GM18519 (cell line): ENCODE data around the gene ZSWIM5.
A peak's percentile ranks its signal among the peaks of the same experiment; 100 is the strongest.

ENCODE experiments used
- ATAC-seq: cut with Tn5 transposase; IDR thresholded peaks from one replicate; pipeline ENCODE4 v1.9.1; 2021; ENCODE audit warnings: mild to moderate bottlenecking, moderate library complexity; ENCODE audit not compliant: unreplicated experiment, low FRiP score

Gene ZSWIM5

DNA sequence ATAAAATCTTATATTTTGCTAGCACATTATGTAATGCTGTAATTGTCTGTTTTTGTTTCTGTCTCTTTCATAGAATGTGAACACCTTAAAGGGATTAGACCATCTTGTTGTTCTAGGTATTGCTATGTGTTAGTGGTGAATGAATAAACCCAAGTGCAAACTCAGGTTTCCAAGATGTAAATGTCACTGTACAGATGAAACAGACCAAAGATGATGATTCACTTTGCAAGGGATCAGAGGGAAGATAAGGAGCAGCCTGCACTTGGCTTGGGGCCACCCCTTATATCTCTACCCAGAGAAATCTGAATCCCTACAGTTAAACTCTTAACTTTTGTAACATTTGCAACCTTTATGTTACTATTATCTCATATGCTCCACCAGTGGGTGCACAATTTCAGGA, 168.9 kb downstream of the ZSWIM5 start:
- ATAC-seq: no peak

DNA sequence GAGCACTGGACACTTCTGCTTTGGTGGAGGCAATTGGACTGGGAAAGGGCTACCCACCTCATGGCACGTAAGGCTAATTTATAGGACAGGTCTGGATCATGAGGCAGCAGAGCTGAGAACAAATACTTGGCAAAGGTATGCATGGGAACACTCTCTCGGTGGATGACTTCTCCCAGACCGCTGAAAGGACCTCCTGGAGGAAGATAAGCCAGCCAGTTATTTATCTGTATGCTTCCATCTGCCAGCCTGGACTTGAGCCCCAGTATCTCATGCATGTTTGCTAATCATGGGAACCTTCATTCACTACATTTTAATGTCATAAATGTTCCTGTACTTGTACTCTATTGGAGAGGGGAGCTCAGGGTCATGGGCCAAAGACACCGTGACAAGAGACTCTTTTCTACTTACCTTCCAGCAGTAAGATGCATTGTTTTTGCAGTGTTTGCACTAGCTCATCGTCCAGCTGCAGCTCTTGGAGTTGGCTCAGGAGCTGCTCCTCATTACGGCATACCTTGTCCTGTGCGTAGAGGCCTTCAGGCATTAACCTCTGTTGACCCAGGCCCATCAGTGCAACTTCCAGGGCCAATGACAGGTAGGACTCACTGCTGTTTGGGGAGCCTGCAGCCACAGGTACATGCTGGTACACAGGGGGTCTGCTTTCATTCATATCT, 170.6 kb downstream of the ZSWIM5 start:
- ATAC-seq: no peak

DNA sequence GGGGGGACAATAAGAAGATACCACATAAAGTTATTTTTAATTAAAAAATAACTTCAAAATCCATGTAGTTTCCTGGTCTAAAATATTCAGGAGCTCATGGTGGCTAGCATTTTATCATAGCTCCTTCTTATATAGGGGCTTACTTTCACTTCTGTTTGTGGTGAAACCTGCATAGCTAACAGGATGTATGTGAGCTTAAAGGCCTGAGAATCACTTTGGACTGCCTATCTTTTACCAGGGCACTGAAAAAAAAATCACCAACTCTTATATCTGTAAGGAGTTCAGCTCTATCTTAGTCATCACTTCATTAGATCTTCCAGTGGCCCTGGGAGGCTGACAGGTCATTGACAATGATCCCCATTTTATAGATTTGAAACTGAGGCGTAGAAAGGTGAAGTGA, 173.0 kb downstream of the ZSWIM5 start:
- no peak for ATAC-seq

DNA sequence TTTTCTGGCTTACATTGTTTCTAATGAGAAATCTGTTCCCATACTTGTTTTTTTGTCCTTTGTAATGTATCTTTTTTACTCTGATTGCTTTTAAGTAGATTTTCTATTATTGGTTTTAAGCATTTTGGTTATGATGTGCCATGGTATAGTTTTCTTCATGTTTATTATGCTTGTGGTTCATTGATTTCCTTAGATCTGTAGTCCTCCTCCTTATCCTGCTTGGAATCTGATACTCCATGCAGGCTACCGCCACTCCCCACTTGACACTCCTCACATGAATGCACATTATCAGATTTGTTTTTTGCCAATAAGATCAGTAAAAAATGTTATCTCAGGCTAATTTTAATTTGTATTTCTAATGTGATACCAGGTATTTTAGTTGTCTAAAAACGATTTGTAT, 173.6 kb downstream of the ZSWIM5 start:
- ATAC-seq: no peak

DNA sequence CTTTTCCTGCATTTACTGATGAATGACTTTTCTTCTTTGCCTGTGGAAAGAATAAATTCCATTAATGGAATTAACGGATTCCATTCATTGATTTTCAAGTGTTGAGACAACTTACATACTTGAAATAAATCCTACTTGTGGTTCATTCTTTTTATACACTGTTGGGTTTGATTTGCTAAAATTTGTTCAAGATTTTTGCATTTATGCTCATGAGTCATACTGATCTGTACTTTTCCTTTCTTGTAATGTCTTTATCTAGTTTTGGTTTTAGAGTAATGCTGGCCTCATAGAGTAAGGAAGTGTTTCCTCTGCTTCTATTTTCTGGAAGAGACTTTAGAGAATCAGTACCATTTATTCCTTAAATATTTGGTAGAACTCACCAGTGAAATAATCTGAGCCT, 180.0 kb downstream of the ZSWIM5 start:
- ATAC-seq: no peak

DNA sequence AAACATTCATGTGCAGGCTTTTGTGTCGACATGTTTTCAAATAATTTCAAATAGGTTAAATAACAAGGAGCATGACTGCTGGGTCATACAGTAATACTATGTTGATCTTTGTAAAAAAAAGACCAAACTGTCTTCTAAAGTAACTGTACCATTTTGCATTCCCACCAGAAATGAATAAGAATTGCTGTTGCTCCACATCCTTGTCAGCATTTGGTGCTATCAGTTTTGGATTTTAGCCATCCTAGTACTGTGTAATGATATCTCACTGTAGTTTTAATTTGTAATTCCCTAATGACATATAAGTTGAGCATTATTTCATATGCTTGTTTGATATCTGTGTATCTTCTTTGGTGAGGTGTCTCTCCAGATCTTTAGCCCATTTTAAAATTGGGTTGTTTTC, 182.7 kb downstream of the ZSWIM5 start:
- no peak for ATAC-seq

DNA sequence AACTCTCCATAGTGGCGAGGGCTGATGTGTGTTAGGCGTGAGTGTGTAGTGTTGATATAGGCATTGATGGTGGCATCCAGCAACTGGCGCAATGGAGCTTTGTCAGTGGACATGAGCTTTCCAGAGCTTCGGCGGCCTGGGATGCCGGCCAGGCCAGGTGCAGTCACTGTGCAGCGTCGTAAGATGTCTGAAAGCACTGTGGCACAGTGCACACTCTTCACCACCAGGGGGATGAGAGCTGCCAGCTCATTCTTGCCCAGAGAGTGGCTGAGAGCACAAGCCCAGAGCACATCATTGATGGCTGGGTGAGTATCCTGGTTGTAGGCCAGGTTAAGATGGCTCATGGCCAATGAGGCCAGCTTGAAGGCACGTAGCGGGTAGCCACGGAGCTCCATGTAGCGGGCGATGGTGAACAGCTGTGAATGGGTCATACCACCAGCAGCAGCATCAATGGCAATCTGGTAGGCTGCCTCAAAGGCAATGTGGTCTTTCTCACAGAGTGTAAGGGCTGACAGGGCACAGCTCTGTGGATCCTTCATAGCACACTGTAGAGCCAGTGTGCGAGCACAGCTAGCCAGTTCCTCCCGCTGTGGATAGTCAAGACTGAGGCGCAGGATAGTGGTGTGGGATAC, 187.7 kb downstream of the ZSWIM5 start:
- ATAC-seq: no peak

DNA sequence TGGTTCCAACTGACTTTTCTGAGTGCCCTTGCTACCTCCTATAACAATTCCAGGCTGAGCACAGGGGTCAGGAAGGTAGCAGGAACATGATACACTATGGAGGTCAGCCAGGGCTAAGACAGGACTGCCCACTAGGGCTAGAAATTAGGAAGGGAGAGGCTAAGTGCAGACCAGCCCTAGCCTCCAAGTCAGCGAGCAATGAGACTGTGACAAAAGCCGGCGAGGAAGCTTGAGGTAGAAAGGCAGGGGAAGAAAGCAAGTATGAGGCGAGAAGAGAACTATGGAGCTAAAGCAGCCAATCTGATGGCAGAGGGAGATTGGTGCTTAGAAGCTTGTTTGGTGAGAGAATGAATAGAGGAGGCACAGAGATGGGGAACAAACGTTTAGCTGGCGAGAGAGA, 189.6 kb downstream of the ZSWIM5 start:
- no peak for ATAC-seq

DNA sequence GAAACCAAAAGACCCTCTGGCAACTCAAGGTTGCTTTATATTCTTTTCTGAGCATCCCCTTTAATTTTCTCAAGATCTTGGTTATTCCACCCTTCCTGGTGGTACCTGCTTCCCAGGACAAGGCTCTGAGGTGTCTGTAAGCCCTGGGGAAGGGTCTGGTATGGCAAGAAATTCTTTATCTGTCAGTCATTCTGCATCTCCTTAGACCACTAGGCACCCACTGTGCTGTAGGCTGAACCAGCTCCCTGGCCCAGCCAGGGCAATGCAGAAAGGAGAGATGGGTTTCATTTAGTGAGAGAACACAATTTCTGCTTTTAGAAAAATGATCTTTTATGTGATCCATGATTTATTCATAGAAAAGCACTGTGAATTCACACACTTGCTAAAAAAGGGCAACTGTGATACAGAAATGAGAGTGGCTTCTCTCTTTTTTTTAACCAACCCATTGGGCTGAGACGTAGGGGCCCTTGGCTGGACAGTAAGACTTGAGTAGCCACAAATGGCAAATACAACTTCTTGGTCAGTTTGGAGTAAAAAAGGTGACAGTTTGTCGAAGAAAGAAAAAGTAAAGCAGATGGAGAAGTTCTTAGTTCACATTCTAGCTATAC, 190.2 kb downstream of the ZSWIM5 start:
- no peak for ATAC-seq

DNA sequence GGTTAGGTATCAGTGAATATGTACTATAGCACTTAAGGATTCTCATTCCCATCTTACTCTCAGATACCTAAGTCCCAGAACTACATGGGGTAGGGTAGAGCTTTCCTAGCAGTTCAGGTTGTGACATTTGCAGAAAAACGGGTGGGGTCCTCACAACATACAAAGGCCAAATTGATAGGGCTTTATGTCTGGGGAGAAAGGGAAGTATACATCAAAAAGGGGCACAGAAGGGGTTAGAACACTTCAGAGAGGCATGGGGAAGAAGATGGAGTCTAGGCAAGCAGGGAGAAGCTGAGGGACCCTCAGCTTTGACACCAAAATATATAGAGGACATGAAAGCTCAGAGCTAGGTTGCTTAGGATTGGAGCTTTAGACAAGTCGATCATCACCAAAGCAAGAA, 190.7 kb downstream of the ZSWIM5 start:
- ATAC-seq: no peak

DNA sequence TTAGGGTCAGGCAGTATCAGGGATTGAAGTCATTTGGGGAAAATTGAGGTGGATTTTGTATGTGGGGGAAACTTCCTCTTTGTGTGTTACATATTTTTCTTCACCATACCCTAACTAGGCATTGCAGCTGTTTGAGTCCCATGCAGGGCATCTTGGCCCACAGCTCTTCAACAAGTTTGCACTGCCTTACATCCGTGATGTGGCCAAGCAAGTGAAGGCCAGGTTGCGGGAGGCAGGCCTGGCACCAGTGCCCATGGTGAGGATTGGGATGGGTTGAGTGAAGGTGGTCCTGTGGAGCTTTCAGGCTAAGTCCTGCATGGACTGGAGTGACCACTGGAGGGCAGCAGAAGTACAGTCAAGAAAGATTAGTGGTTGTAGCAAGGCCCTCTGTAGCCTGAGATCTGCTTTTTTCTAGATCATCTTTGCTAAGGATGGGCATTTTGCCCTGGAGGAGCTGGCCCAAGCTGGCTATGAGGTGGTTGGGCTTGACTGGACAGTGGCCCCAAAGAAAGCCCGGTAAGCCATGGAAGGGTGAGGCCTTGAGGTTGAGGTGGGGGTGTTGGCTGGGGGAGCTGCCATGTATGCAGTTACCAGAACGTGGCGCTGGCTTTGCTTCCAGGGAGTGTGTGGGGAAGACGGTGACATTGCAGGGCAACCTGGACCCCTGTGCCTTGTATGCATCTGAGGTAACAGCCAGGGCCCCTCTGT, 191.9 kb downstream of the ZSWIM5 start:
- ATAC-seq: no peak

DNA sequence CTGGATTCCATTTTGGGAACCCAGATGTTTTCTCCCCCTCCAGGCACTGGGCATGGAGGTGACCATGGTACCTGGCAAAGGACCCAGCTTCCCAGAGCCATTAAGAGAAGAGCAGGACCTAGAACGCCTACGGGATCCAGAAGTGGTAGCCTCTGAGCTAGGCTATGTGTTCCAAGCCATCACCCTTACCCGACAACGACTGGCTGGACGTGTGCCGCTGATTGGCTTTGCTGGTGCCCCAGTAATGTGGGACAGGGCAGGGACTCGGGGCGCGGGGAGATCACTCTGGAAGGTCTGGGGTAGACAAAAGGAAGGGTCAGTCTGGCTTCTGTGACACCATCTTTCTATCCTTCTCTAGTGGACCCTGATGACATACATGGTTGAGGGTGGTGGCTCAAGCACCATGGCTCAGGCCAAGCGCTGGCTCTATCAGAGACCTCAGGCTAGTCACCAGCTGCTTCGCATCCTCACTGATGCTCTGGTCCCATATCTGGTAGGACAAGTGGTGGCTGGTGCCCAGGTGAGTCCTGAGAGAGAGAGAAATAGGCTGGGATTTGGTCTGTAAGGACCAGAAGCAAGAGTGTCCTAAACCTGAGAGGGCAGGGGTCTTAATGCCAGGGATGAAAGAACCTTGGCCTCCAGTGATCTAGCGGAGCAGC, 192.7 kb downstream of the ZSWIM5 start:
- ATAC-seq: no peak

DNA sequence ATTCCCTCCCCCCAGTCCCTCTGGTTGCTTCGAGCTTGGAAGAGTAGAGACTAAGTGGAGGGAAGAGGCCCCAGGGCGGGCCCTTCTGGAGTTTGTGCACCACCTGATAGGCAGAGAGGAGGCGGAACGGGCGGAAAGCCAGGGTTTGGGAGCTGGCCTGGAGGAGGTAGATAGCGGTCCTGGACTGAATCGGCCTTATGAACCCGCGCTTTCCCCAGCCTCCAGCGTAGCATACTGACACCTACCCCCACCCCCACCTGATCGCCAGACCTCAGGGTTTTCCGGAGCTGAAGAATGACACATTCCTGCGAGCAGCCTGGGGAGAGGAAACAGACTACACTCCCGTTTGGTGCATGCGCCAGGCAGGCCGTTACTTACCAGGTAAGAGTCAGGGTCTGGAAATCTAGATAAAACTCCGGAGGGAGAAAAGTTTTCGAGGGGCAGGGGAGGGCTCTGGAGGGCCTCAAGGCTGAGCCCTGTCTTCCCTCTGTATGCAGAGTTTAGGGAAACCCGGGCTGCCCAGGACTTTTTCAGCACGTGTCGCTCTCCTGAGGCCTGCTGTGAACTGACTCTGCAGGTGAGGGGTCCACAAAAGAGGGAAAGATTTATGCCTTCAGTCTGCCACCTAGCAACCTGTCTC, 193.6 kb downstream of the ZSWIM5 start:
- no peak for ATAC-seq

DNA sequence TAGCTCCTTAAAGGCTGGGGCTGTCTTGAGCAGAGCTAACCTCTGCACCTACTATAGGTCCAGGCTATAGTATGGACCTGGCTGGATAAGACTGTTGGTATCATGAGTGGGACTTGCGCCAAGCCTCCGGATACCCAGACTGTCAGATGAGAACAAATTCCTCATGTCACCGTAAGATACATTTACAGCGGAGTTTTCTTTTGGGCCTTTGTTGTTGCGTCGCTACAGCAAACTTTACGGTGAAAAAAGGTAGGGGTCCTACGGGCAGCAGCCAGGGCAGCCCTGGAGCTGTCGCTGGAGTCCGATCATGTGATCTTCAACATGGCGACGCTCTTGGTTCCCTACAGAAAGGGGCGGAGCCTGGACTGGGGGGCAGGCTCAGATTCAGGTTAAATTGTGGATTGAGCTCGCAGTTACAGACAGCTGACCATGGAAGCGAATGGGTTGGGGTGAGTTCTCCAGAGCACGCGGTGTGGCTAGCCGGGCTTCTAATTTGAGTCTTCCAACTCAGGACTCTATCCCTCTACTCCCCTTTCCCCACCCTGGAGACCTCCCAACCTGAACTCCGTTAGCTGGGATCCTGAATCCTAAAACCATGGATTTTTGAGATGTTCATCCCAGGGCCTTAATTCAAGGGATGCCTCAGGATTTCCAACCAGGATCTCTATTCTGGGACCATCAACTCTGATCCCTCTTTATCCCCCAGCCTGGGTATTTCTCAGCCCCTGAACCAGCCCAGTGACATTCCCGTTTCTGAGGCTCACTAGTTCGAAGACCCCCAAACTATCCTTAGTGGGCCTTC, 194.4 kb downstream of the ZSWIM5 start, which contains the start of gene UROD:
Gene UROD, plus strand, starts transcription at position 418 of the 802 bp plus-strand sequence. Its CDS starts 12 bp downstream, at position 430.
- peak; percentile 45 for ATAC-seq

DNA sequence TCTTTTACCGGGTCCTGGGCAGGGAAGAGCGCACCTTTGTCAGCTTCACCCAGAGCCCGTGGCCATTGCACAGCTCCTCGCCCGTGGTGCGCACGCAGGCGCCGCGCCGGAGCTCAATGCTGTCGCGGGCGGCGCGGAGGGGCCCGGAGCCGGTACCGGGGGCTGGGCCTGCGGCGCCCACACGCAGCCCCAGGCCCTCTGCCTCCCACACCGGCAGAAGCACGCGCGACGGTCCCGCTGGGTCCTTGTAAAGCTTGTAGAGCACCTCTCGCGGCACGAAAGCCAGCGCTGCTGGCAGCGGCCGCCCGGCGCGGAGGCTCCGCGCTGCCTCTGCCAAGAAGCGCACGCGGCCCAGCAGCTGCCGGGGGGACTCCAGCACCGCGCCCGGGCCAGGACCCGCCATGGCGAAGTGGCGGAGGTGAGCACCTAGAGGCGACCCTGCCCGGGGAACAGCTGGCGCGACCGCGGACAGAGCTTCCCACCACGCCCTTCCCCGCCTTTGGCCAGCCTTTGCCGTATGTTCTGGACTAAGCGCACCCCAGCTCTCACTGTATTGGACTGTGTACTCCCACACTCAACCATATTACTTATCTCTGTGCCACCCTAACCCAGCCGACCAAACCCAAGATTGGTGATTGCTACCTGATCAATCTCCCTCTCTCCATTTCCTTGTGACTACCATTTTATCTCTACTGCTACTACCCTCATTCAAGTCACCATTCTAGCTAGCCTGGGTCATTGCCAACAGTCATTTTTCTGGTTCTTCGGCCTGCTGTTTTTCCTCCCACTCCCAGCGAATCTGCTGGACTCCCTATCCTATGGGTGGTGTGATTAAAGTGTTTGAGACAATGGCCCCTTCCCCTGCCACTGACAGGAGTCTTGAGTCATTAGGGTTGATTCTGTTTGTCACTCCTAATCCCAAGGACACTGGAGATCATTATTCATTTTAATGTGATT, 195.3 kb downstream of the ZSWIM5 start, which contains the start of gene HECTD3:
Gene HECTD3, minus strand, starts transcription at position 470 of the 957 bp plus-strand sequence. Its CDS starts 67 bp downstream, at position 403.
- ATAC-seq: peak; percentile 35

DNA sequence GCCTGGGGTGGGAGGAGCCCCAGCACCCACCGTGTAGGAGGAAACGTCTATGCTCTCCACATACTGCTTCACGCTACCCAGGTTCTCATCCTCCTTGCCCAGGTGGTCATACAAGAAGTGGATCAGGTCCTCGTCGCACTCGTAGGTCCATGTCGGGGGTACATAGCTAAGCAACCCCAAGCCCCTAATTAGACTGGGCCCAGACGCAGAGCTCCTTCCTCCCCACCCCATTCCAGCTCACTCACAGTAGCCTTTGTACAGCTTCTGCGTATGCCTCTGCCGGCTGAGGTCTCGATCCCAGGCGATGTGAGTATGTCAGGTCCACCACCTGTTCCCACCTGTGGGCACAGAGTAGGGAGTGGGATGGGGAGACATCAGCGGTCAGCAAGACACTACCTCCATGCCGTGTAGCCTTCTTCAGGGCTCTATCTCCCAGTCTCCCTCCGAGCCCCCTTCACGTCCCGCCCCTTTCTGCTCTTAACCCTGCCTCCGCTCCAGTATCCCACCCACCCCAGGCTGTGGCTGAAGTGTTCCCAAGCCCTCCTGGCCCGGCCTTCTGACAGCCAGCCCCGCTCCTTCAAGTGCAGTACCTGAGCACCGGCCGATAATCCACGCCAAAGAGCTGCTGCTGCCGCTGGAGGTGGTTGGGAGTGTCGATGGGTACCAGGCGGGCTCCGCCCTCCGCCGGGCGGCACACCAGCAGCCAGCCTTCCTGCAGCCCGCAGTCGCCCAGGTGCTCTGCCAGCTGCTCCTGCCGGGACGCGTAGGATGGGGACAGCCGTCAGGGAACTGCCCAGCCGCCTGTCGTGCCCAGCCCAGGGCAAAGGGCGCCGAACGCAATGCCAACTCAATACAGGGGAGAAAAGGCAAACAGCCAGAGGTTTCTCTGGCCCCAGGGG, 196.2 kb downstream of the ZSWIM5 start:
- ATAC-seq: no peak

DNA sequence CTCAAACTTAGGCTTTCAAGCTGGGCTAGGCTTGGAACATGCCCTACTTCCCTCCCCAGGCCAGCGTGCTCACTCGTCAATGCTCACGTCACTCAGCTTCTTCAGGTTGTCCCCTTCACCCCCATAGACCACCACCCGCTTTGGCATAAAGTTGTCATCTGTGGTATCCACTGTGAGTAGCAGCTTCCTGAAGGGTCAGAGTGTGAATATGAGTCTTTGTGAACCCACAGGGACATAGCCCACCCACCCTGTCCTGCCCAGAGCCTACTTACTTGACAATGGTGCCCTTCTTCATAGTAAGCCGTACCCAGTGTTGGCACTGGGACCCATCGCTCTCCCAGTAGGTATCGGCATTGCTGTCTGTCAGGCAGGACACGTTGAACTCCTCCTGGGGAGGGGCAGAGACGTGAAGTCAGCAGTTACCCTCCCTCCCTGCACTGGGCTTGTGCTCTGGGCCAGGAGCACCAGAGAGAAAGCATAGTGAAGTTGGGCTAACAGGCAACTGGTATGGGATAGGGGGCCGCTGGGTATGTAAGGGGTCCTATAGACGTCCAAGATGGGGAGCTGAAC, 197.0 kb downstream of the ZSWIM5 start:
- ATAC-seq: no peak
